HG02884 (cell line): ENCODE data around the gene RHD.
"Not testable (repeated sequence)": the region's sequence is repeated elsewhere in the genome, so short reads cannot be mapped to it uniquely, and the experiment has no call there.

Experiments
- ATAC-seq: cut with Tn5 transposase; IDR thresholded peaks from one replicate; pipeline ENCODE4 v1.9.1; 2021; ENCODE audit warnings: mild to moderate bottlenecking, moderate library complexity; ENCODE audit not compliant: unreplicated experiment

Gene RHD

GRCh38 chr1:25272238-25272637 is at the start of gene RHD:
TSS of gene RHD (plus strand) at chr1:25272509. CDS start at chr1:25272548, 39 bp downstream.
- not testable (repeated sequence) for ATAC-seq

DNA sequence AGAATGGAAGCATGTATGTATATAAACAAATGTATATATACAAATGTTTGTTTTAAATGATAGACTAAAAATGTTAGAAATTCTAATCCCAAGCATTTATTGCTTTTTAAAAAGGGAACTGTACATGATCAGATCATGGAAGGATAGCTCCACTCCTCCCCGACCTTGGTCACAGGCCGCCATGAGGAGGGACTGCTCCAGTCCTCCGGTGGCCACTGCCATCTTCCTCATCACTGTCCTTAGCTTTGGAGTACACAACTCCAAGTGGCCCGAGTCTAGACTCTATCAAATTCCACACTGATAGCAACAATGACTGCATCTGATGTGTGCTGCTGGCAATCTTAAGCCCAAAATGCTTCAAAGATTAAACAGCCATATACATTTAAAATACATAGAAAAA is 49.7 kb upstream of the RHD start:
- ATAC-seq = no peak

- ATAC-seq = no peak
Measured at GRCh38 chr1:25223471-25223870, 48.8 kb upstream of the RHD start.

GRCh38 chr1:25232027-25232865 is 40.1 kb upstream of the RHD start, which contains the start of gene SYF2:
TSS of gene SYF2 (minus strand) at chr1:25232502. CDS start at chr1:25232467, 35 bp downstream.
- peak; percentile 77 for ATAC-seq

DNA sequence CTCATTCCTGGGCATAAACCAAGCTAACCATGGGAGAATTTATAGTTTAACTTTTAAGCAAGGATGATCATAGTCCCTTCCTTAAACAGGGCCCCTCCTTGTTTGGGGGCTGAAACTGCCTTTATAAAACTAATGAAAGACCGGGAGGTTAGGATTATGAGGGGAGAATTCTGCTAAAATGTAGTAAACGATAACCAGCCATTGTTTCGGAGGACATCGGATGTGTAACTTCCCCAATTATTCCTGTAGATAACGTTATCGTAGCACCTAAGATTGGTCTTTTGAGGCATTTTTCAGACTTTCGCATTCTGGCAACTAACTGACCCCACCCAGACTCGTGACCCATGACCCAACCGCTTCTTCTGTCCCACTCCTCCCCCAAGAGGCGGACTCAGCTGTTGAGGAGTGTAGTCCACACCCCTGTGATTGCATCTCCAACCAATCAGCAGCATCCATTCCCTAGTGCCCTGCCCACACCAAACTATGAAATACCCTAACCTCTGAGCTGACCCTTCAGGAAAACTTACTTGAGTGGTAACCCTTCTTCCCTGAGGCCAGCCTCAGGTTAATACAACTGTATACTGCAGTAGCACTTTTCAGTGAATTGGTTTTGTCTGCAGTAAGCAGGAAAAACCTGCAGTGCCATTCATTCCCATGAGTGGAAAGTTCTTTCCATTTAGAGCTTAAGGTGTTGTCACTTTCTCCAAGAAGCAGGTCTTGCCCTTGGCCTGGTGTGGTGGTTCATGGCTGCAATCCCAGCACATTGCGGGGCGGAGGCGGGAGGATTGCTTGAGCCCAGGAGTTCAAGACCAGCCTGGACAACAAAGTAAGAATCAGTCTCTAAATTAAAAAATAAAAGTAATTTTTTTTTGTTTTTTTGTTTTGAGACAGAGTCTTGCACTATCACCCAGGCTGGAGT is 39.2 kb upstream of the RHD start:
- no peak for ATAC-seq

GRCh38 chr1:25235411-25235810 is 36.9 kb upstream of the RHD start:
- not testable (repeated sequence) for ATAC-seq

DNA sequence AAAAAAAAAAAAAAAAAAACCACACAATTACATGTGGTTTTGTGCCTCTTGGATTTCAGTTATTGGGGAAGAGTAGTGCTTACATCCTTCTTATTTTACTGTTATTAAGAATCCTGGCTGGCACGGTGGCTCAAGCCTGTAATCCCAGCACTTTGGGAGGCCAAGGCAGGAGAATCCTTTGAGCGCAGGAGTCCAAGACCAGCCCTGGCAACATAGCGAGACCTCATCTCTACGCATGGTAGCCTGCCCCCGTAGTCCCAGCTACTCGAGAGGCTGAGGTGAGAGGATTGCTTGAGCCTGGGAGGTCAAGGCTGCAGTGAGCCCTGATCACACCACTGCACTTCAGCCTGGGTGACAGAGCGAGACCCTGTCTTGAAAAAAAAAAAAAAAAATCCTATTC is 36.0 kb upstream of the RHD start:
- not testable (repeated sequence) for ATAC-seq

DNA sequence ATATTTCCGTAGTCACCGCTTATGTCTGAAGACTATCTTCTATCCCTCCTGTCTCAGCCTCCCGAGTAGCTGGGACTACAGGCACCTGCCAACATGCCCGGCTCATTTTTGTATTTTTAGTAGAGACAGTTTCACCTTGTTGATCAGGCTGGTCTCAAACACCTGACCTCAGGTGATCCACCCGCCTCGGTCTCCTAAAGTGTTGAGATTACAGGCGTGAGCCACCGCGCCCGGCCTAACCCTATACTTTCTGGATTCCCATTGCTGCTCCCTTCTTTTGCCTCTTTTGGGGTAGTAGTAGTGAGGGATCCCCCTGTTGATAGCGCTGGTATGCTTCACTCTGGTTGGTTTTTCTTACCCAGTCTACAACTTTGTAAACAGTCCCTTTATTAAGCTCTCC is 34.3 kb upstream of the RHD start:
- no peak for ATAC-seq

DNA sequence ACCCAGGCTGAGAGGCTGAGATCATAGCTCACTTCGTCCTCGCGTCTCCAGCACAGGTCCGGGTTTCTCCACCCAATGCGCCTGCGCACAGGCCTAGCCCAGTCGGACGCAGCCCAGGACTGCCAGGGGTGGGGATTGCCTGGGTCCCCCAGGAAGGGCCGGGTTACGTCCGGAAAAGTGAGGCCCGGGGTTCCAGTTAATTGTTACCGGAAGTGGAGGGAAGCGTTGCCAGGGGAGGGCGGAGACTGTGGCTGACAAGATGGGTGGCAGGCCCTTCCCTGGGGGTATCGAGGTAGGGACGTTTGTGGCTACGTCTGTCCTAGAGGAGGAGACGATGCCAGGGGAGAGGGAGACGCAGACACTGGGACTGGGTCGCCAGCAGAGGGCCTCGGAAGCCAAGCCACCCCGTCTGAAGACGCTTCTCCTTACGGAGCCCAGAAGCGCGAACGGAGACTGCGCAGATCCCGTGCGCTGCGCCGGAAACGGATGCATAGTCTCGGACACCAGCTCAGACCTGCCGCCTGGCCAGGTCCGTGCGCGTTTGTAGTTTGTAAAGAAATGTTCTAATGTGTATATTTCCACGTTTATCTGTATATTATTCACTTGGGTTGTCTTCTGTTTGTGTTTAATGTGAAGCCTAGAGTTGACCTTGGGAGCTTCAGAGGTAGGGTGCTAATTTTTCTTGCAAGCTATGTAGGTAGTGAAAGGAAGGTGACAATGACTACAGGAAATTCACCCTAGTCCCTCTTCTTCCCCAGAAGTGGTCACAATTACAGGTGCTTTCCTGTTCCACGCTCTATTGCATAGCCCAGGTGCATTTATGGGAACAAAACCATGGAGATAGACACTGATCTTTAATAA is 32.4 kb upstream of the RHD start:
- ATAC-seq = peak; percentile 69

GRCh38 chr1:25243907-25244306 is 28.4 kb upstream of the RHD start:
- no peak for ATAC-seq

DNA sequence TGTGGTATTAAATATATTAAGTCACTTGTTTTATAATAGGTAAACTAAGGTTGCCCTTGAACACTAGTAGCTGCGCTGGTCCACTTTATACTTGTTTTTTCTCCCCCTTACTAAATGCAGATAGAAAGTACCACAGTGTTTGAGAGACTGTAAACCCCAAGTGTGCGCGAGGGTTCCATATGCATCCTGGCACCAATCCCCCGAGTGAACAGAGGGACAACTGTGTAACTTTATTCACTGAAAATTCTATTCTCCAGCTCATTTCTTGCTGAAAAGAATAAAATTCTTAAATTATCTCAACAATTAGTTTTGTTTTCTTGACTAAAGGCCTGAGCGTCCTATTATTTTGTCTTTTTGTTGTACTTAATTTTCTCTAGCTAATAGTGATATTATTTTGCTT is 26.9 kb upstream of the RHD start:
- ATAC-seq = no peak

GRCh38 chr1:25245809-25246599 is 26.3 kb upstream of the RHD start:
- ATAC-seq = no peak

DNA sequence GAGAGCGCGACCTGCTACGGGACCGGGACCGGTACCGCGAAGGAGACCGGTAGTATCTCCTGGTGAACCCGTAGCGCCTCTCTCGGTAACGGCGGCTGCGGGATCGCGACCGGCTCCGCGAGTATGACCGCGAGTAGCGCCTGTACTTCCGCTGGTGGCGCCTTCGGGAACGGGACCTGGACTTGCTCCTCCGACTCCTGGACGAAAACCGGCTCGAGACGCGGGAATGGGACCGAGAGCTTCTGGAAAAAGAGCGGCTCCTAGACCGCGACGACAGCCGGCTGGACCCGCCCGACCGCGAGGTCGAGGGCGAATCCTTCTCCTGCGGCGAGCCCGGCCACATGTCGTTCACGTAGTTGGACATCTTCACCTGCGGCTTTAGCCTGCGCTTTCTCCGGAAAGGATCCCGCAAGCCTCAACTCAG is 25.7 kb upstream of the RHD start:
- ATAC-seq = no peak

- peak; percentile 70 for ATAC-seq
Measured at GRCh38 chr1:25247024-25247828, 25.1 kb upstream of the RHD start, which contains the start of gene RSRP1. TSS of gene RSRP1 (minus strand) at chr1:25247454. CDS start at chr1:25246963, 491 bp downstream.

DNA sequence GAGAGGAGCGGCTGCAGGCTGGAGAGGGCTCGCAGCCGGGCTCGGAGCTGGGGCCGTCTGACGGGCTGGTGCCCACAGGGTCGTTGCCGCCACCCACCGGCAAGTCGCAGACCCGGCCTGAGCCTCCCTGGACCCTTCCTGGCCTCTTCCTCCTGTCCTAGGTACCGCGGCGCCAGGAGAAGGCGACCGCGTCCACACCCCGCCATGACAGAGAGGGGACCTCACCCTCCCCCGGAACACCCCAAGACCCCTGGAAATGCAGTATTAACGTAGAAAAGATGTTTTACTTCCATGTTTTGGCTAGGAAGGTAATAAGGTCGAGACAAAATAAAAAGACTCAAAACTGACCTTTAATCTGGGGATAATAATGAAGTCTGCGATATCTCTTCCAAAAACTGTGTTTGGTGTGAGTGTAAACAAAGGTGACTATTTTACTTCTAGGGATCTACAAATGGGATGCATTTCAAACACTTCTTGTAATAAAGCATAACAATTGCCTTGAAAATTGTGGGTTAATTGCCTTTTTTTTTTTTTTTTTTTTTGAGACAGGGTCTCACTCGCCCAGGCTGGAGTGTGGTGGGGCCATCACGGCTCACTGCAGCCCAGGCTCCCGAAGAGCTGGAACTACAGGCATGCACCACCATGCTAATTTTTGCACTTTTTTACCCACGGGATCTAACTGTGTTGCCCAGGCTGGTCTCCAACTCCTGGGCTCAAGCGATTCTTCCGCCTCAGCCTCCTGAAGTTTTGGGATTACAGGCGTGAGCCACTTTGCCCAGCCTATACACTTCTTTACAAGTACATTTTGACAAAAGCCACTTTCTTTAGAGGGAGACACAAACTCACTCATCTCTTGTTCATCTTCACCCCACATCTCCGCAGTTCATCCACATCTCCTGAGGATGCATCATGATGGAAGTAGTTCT is 24.2 kb upstream of the RHD start:
- ATAC-seq = no peak

DNA sequence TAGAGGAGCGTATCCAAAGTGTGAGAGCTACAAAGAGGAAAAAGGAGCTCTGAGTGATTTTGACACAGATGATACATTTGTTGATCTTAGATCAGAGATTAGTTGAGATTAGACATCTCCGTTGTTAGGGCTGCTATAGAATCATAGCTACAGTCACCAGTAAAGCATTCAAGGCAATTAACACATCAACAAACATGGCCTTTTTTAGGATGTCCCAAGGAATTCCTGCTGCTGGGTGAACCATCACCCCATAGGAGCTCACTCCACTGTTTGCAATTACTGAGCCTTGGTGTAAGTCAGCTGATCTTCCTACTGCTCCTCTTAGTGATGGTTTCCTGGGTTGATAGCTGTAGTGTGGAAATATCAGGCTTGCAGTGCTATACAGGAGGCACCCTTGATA is 18.4 kb upstream of the RHD start:
- ATAC-seq = no peak

GRCh38 chr1:25255706-25256577 is 16.4 kb upstream of the RHD start:
- ATAC-seq = no peak
